WERI-Rb-1 (cell line): ENCODE data around the gene DGKB.

ENCODE experiments used
- DNase-seq: peaks from one replicate; pipeline ENCODE4 v3.0.0-alpha.2; 2020
- H3K27ac ChIP-seq: fragments of 250-450 bp; sonication (Bioruptor Pico); 2 replicates; pipeline ENCODE4 v1.5.1; 2020; ENCODE audit warnings: mild to moderate bottlenecking, moderate library complexity
- H3K27me3 ChIP-seq: fragments of 250-450 bp; sonication (Bioruptor Pico); 2 replicates; pipeline ENCODE4 v1.5.1; 2021; ENCODE audit warnings: mild to moderate bottlenecking, low read depth, moderate library complexity; ENCODE audit not compliant: insufficient read depth, severe bottlenecking
- H3K36me3 ChIP-seq: fragments of 250-450 bp; sonication (Bioruptor Pico); 2 replicates; pipeline ENCODE4 v1.5.1; 2020; ENCODE audit warnings: mild to moderate bottlenecking, moderate library complexity
- H3K4me3 ChIP-seq: 2 replicates; pipeline ENCODE4 v1.5.1; 2011; ENCODE audit warnings: low read depth, mild to moderate bottlenecking, control low read depth, low read length
- H3K9me3 ChIP-seq: fragments of 250-450 bp; sonication (Bioruptor Pico); 2 replicates; pipeline ENCODE4 v1.5.1; 2021; ENCODE audit warnings: mild to moderate bottlenecking, moderate library complexity; ENCODE audit not compliant: severe bottlenecking
- CTCF ChIP-seq: IDR thresholded peaks from 2 replicates; pipeline ENCODE4 v1.5.1; 2011; ENCODE audit warnings: low read depth, mild to moderate bottlenecking, control low read depth, inconsistent platforms, low read length

DGKB gene

GRCh38 chr7:14407246-14408015 is 495.1 kb downstream of the DGKB start:
- Histone ChIP-seq H3K4me3 (no peak overlapping the region), H3K9me3 (no peaks in the 10 kb centered on the region), H3K27me3 (no peaks in the 10 kb centered on the region), H3K27ac (no peak overlapping the region), H3K36me3 (no peaks in the 10 kb centered on the region)
- DNase-seq = no peak
- TF ChIP-seq CTCF = no peak

- no peak for TF ChIP-seq CTCF
- Histone ChIP-seq H3K36me3 (no peaks in the 10 kb centered on the region), H3K27me3 (no peaks in the 10 kb centered on the region), H3K4me3 (no peak overlapping the region), H3K9me3 (no peaks in the 10 kb centered on the region), H3K27ac (no peak overlapping the region)
- DNase-seq = no peak
Measured at GRCh38 chr7:14403587-14403986, 499.0 kb downstream of the DGKB start.

GRCh38 chr7:14400271-14400670 is 502.3 kb downstream of the DGKB start:
- no peak overlapping the region for H3K27ac ChIP-seq
- H3K36me3 ChIP-seq = no peaks in the 10 kb centered on the region
- no peak for DNase-seq
- H3K27me3 ChIP-seq = no peaks in the 10 kb centered on the region
- no peak overlapping the region for H3K4me3 ChIP-seq
- H3K9me3 ChIP-seq = no peaks in the 10 kb centered on the region
- TF ChIP-seq CTCF = no peak

- Histone ChIP-seq H3K27ac (no peak overlapping the region), H3K27me3 (no peaks in the 10 kb centered on the region), H3K9me3 (no peaks in the 10 kb centered on the region), H3K36me3 (no peaks in the 10 kb centered on the region), H3K4me3 (no peak overlapping the region)
- DNase-seq = no peak
- no peak for TF ChIP-seq CTCF
Measured at GRCh38 chr7:14398526-14398925, 504.0 kb downstream of the DGKB start.

GRCh38 chr7:14395860-14396259 is 506.7 kb downstream of the DGKB start:
- Histone ChIP-seq H3K36me3 (no peaks in the 10 kb centered on the region), H3K4me3 (no peak overlapping the region), H3K27me3 (no peaks in the 10 kb centered on the region), H3K9me3 (no peaks in the 10 kb centered on the region), H3K27ac (no peak overlapping the region)
- no peak for DNase-seq
- TF ChIP-seq CTCF = no peak

- Histone ChIP-seq H3K27ac (no peak overlapping the region), H3K9me3 (no peaks in the 10 kb centered on the region), H3K27me3 (no peaks in the 10 kb centered on the region), H3K36me3 (no peaks in the 10 kb centered on the region), H3K4me3 (no peak overlapping the region)
- no peak for TF ChIP-seq CTCF
- DNase-seq = no peak
Measured at GRCh38 chr7:14394786-14395185, 507.8 kb downstream of the DGKB start.
